Thoracic aorta (tissue), 2 donors: ENCODE results near the gene FAM161A. TPM values are rescaled to one million over a fixed set of nuclear protein-coding genes. Genes with fewer than 3 reads are reported as not detected.
"Not testable (repeated sequence)": the region's sequence is repeated elsewhere in the genome, so short reads cannot be mapped to it uniquely, and the experiment has no call there.

ENCODE experiments used
- ATAC-seq: fragments of 150-250 bp; one replicate; pipeline ENCODE4 v1.8.0; 2017; ENCODE audit warnings: low read depth; ENCODE audit not compliant: insufficient number of reproducible peaks, low FRiP score
- DNase-seq: peaks from one replicate; pipeline ENCODE4 v3.0.0-alpha.2; 2020; ENCODE audit warnings: low spot score
- H3K27ac ChIP-seq, 2 donors: fragments of 200-600 bp; sonication (generic); 1 replicate in 1 of 2; 2 replicates in 1 of 2; pipeline ENCODE4 v1.5.1; 2016; ENCODE audit warnings: mild to moderate bottlenecking in 2 of 2, moderate library complexity in 2 of 2
- H3K27me3 ChIP-seq: fragments of 200-600 bp; sonication (generic); replicated peaks from 2 replicates; pipeline ENCODE4 v1.6.0; 2016; ENCODE audit warnings: mild to moderate bottlenecking; ENCODE audit not compliant: insufficient read depth
- H3K36me3 ChIP-seq: fragments of 200-600 bp; sonication (generic); one replicate; pipeline ENCODE4 v1.5.1; 2016
- H3K4me1 ChIP-seq, 2 donors: fragments of 200-600 bp; sonication (generic); 1 replicate in 1 of 2; 2 replicates in 1 of 2; pipeline versions ENCODE4 v1.5.1 to v1.6.0; 2016; ENCODE audit warnings: low read depth in 2 of 2, mild to moderate bottlenecking in 1 of 2; ENCODE audit not compliant: control insufficient read depth in 1 of 2
- H3K4me3 ChIP-seq: fragments of 200-600 bp; sonication (generic); 2 replicates; pipeline ENCODE4 v1.5.1; 2016; ENCODE audit warnings: mild to moderate bottlenecking
- H3K9me3 ChIP-seq: fragments of 200-600 bp; sonication (generic); 2 replicates; pipeline ENCODE4 v1.5.1; 2016
- CTCF ChIP-seq: fragments of 200-600 bp; sonication (generic); IDR thresholded peaks from one replicate; pipeline ENCODE4 v1.5.1; 2019; ENCODE audit warnings: antibody characterized with exemption
- total RNA-seq, 2 donors: library from RNA; depleted of rRNA; stranded (reverse); fragments of >200 nt; gene quantifications; one replicate each; pipeline versions ENCODE4 v1.1.0 to v1.2.3, GENCODE V29; 2016

Gene FAM161A
- total RNA-seq, 2 donors from 2014 or later = 4.6 to 13.8 TPM

DNA sequence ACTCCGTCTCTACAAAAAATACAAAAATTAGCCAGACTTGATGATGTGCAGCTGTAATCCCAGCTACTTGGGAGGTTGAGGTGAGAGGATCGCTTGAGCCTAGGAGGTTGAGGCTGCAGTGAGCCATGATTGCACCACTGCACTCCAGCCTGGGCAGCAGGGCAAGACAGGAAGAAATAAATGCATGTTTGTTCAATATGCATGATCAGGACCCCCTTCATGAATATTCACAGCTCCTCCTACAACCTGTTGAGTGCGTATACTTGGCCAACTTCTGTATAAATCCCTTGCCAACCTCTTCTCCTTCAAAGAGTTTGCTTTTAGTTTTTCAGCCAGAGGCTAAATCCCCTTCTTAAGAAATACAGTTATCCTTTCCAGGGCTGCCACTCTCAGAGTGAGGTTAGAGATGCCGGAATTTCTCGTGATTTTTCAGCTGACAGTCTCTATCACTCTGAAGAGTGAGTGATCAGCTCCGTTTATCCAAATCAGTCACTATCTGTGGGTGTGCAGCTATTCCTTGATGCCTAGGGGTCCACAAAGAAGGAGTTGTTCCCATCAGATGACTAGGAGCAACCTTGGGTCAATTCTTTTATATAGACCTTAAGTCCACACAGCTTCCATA, 39.2 kb downstream of the FAM161A start:
- no peak for TF ChIP-seq CTCF
- DNase-seq (no peak), ATAC-seq (no peak)
- H3K27ac ChIP-seq = no peak overlapping the region
- H3K4me1 ChIP-seq = no peaks in the 10 kb centered on the region
- H3K27me3 ChIP-seq = no peaks in the 10 kb centered on the region
- H3K9me3 ChIP-seq = no peaks in the 10 kb centered on the region
- no peaks in the 10 kb centered on the region for H3K36me3 ChIP-seq
- no peak overlapping the region for H3K4me3 ChIP-seq

GRCh38 chr2:61813314-61813713, 40.5 kb downstream of the FAM161A start:
- not testable (repeated sequence) for DNase-seq, H3K36me3 ChIP-seq, H3K4me3 ChIP-seq, H3K27me3 ChIP-seq, H3K27ac ChIP-seq, H3K4me1 ChIP-seq, ATAC-seq, H3K9me3 ChIP-seq

DNA sequence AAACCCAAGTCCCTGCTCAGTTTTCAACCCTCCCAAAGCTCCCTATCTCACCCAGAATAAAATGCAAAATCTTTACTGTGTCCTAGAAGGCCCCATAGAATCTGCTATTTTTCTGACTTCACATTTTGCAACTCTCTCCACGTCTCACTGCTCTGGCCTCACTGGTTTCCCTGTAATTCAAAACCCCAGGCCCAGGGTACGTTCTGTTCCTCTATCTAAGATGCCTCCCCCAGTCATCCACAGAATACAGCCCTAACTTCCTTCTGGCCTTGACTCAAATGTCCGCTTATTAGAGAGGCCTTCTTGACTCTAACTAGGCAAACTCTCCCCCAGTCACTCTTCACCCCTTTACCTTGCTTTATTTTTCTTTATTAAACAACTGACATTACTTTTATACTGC, 42.0 kb downstream of the FAM161A start:
- ATAC-seq (no peak), DNase-seq (no peak)
- Histone ChIP-seq H3K9me3 (no peaks in the 10 kb centered on the region), H3K4me3 (no peak overlapping the region), H3K27me3 (no peaks in the 10 kb centered on the region), H3K4me1 (no peaks in the 10 kb centered on the region), H3K36me3 (no peaks in the 10 kb centered on the region), H3K27ac (no peak overlapping the region)
- TF ChIP-seq CTCF = no peak

- not testable (repeated sequence) for H3K36me3 ChIP-seq, H3K4me1 ChIP-seq, H3K9me3 ChIP-seq, DNase-seq, H3K4me3 ChIP-seq, H3K27ac ChIP-seq, H3K27me3 ChIP-seq, ATAC-seq
Observed at GRCh38 chr2:61810203-61810602, 43.7 kb downstream of the FAM161A start.

DNA sequence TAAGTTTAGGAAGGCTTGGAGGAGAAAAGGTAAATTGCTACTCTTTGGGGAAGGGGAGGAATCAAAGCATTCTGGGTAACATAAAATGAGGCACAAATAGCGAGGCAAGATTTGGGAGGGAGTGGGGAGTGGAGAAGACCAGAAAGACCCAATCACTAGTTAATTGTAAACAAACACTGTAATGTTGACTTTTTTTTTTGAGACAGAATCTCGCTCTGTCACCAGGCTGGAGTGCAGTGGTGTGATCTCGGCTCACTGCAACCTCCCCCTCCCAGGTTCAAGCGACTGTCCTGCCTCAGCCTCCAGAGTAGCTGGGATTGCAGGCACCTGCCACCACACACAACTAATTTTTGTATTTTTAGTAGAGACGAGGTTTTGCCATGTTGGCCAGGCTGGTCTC, 45.2 kb downstream of the FAM161A start:
- DNase-seq, H3K36me3 ChIP-seq, H3K4me1 ChIP-seq, ATAC-seq, H3K27ac ChIP-seq, H3K27me3 ChIP-seq, H3K4me3 ChIP-seq, H3K9me3 ChIP-seq: not testable (repeated sequence)

GRCh38 chr2:61807036-61807757, 46.7 kb downstream of the FAM161A start:
- no peak for ATAC-seq
- no peaks in the 10 kb centered on the region for H3K36me3 ChIP-seq

More at GRCh38 chr2:61807036-61807757, 46.7 kb downstream of the FAM161A start:
- H3K9me3 ChIP-seq = no peaks in the 10 kb centered on the region
- no peaks in the 10 kb centered on the region for H3K27me3 ChIP-seq
- no peaks in the 10 kb centered on the region for H3K4me1 ChIP-seq
- TF ChIP-seq CTCF = no peak
- no peak overlapping the region for H3K4me3 ChIP-seq
- H3K27ac ChIP-seq = no peak overlapping the region
- DNase-seq = no peak
